Effector memory CD8-positive, alpha-beta T cell (primary cell): Measurements from ENCODE around the gene FAM83F.

Source experiments
- ATAC-seq: fragments of 150-1000 bp; cut with Tn5 transposase; replicated peaks from 2 replicates; pipeline ENCODE4 v1.10.0; 2021; ENCODE audit warnings: mild to moderate bottlenecking, moderate library complexity
- DNase-seq, 3 experiments: peaks; one replicate each; pipeline ENCODE4 v3.0.0; 2021
- H3K27ac Mint-ChIP-seq, 2 donors: one replicate each; pipeline ENCODE4 v1.8.0; 2022; ENCODE audit warnings: mild to moderate bottlenecking in 2 of 2, mixed read lengths in 2 of 2, moderate library complexity in 2 of 2
- H3K27me3 Mint-ChIP-seq, 2 donors: one replicate each; pipeline ENCODE4 v1.8.0; 2022; ENCODE audit warnings: mixed read lengths in 2 of 2
- H3K36me3 Mint-ChIP-seq: one replicate; pipeline ENCODE4 v1.8.0; 2022; ENCODE audit warnings: mild to moderate bottlenecking, moderate library complexity, mixed read lengths; ENCODE audit not compliant: insufficient read depth
- H3K4me1 Mint-ChIP-seq, 2 donors: one replicate each; pipeline ENCODE4 v1.8.0; 2022; ENCODE audit warnings: low read depth in 2 of 2, mixed read lengths in 2 of 2
- H3K4me3 Mint-ChIP-seq, 2 donors: one replicate each; pipeline ENCODE4 v1.8.0; 2022; ENCODE audit warnings: mild to moderate bottlenecking in 2 of 2, mixed read lengths in 2 of 2, moderate library complexity in 2 of 2
- H3K9me3 Mint-ChIP-seq, 2 donors: one replicate each; pipeline ENCODE4 v1.8.0; 2022; ENCODE audit warnings: mixed read lengths in 2 of 2

Gene FAM83F

DNA sequence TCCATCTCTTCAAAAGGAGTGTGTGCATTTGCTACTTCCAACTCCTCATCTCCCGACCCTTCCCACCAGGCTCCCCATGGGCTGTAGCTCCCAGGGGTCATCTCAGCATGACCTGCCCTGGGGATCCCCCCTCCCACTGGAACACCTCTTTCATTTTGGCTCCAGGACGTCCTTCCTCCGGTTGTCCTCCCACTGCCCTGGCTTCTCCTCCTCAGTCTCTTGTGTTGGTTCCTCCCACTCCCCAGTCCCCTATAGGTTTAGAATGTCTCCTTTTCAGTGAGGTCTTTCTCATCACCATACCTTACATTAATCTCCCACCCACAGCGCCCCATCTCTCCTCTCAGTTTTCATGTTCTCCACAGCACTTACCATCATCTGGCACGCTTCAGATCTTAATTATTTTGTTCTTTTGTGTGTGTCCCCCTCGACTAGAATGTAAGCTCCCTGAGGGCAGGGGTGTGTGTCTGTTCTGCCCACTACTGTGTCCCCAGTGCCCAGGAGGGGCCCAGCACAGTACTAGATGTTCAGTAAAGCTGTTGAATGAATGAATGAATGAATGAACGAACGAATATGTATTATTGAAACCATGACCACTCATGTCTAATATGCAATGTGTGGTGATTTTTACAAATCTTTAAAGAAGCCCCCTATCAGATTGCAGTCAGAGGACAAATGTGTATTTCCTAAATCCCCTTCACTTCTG, 36.6 kb upstream of the FAM83F start:
- Mint-ChIP-seq H3K4me3 (peak overlapping the region in 1 of 2 donors; percentile 55), H3K4me1 (peaks cover 64 to 67% of the 10 kb centered on the region in 2 donors), H3K9me3 (no peaks in the 10 kb centered on the region), H3K27ac (peak overlapping the region; percentile 87 to 94), H3K36me3 (peaks cover 96% of the 10 kb centered on the region), H3K27me3 (no peaks in the 10 kb centered on the region)
- no peak for ATAC-seq
- DNase-seq: no peak

DNA sequence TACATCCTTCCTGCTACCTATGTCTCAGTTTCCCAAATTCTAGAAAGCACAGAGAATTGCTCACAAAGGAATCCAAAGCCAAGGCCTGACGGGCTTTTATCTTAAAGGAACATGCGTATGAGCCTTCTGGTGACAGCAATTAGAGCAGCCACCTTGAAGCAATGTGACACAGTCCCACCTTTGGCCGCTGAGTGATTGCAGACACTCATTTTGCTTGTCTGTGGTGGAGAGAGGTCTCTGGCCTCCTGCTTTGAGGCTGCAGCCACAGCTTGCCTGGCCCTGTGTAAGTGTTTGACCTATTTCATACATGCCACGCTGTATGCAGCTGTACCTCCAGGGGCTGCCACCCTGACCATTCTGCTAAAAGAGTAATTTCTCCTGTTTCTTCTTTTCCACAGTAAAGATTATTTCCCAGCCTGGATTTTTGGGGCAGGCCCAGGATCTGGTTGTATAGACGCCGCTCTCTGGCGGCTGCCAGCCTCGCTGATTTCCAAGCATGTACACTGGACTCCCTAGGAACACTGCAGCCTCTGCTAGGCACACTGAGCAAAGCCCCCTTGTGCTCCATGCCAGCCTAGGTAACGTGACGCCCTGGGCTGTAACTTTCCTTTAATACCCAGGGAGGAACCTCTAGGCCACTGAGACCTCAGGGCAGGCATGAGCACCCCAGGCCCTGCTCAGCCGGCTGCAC, 35.7 kb upstream of the FAM83F start:
- DNase-seq (no peak), ATAC-seq (no peak)
- Mint-ChIP-seq H3K36me3 (peaks cover 96% of the 10 kb centered on the region), H3K9me3 (no peaks in the 10 kb centered on the region), H3K27ac (peak overlapping the region; percentile 87 to 94), H3K4me1 (peaks cover 58 to 60% of the 10 kb centered on the region in 2 donors), H3K4me3 (peak overlapping the region; percentile 55 to 57), H3K27me3 (no peaks in the 10 kb centered on the region)

DNA sequence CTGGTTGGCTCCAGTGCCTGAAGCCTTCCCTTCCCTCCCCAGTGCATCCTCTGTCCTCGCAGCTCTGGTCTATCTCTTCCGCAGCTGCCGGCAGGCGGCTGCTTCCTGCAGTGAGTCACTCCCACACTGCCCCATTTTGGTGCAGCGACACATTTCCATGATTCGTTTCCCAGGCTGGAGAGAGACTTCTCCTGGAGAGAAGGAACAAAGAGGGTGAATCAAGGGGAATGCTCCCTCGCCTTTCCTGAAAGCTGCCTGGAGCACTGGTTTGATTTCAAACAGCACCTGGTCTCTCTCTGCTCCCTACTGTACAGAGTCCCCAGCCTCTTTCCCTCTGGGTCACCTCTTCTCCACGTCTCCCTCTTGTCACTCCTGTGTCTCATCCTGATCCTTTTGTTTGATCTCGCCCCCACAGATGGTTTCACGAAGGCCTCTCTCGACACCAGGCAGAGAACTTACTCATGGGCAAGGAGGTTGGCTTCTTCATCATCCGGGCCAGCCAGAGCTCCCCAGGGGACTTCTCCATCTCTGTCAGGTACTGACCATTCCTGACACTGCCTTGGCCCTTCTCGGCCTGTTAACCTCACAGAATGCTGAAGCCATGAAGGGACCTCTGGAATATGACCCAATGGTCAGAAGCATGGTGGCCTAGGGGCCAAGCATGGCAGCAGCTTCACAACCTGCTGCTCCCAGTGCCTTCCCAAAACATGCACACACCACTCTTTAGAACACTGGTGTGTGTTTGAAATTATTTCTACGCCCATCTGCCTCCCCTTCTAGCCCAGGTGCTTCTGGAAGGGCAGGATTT, 34.9 kb upstream of the FAM83F start, which contains the start of gene TMA7B:
Gene TMA7B (plus strand): TSS at position 758 of the 808 bp plus-strand sequence. CDS start 3,978 bp downstream, outside the sequence.
- peaks cover 96% of the 10 kb centered on the region for H3K36me3 Mint-ChIP-seq
- peak within 1 kb of the TSS; percentile 93 to 94 for H3K27ac Mint-ChIP-seq
- peak within 1 kb of the TSS; percentile 62 to 66 for H3K4me3 Mint-ChIP-seq
- no peaks in the 10 kb centered on the region for H3K27me3 Mint-ChIP-seq
- DNase-seq: peak in 1 of 3 experiments; percentile 19
- peak; percentile 28 for ATAC-seq
- no peaks in the 10 kb centered on the region for H3K9me3 Mint-ChIP-seq
- peaks cover 59 to 61% of the 10 kb centered on the region in 2 donors for H3K4me1 Mint-ChIP-seq

DNA sequence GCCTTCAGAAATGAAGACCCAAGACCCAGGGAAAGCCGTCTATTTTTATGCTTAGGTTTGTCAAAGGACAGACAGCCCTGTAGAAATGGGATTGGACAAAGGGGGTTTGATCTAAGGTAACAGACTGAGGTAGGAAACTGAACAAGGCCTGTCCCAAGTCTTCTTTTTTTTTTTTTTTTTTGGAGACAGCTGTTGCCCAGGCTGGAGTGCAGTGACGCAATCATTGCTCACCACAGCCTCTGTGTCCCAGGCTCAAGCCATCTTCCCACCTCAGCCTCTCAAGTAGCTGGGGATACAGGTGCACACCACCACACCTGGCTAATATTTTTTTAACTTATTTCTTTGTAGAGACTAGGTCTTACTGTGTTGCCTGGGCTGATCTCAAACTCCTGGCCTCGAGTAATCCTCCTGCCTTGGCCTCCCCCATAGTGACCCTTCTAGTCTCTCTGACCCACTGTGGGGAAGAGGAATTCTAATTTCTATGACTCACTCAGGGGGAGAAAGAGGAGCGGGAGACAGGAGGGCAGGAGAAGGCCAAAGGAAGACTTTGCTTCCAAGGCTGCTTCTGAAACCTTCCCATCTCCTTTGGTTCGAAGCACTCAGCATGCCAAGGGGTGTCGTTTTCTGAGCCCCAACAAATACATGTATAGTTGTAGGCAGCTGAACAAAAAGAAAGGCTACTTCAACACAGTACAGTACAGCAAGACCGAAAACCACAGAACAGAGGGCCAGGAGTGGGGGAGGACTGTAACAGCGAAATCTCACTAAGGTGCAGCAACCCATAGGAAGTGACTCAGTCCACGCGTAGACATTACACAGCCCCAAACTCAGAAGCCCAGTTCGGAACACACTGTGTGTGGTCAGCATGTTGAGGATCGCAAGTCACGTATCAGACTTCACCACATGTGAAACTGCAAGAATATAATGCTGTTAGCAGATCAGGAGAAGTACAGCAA, 33.7 kb upstream of the FAM83F start:
- H3K27ac Mint-ChIP-seq: peak overlapping the region; percentile 93 to 94
- peak; percentile 97 for ATAC-seq
- H3K27me3 Mint-ChIP-seq: no peaks in the 10 kb centered on the region
- H3K36me3 Mint-ChIP-seq: peaks cover 95% of the 10 kb centered on the region
- peaks cover 55% of the 10 kb centered on the region in 2 donors for H3K4me1 Mint-ChIP-seq
- H3K9me3 Mint-ChIP-seq: no peaks in the 10 kb centered on the region
- peak; percentile 68 to 71 (median 68) for DNase-seq
- peak overlapping the region; percentile 62 to 66 for H3K4me3 Mint-ChIP-seq

DNA sequence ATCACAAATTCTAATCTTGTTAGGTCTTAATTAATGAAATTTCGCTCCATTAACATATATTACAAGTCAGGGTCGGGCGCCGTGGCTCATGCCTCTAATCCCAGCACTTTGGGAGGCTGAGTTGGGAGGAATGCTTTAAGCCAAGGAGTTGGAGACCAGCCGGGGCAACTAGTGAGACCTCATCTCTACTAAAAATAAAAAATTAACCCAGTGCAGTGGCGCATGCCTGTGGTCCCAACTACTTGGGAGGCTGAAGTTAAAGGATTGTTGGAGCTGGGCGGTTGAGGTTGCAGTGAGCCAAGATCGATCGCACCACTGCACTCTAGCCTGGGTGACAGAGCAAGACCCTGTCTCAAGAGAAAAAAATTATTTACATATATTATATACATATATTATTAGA, 32.7 kb upstream of the FAM83F start:
- Mint-ChIP-seq H3K27me3 (no peaks in the 10 kb centered on the region), H3K4me1 (peaks cover 53 to 55% of the 10 kb centered on the region in 2 donors), H3K4me3 (peak overlapping the region; percentile 62 to 66), H3K36me3 (peaks cover 94% of the 10 kb centered on the region), H3K27ac (peak overlapping the region; percentile 93 to 94), H3K9me3 (no peaks in the 10 kb centered on the region)
- DNase-seq (no peak), ATAC-seq (no peak)

DNA sequence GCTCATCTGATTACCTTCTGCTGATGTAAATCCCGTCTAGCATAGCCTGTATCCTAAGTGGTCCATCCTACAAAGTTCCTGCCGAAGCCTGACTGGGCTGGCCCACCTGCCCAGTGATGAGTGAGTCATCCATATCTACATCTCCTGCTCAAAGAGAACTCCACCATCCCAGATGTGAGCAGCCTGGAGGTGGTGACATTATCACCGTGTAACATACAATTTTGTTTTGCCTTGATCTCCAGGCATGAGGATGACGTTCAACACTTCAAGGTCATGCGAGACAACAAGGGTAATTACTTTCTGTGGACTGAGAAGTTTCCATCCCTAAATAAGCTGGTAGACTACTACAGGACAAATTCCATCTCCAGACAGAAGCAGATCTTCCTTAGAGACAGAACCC, 29.0 kb upstream of the FAM83F start:
- no peak for ATAC-seq
- H3K4me1 Mint-ChIP-seq: peaks cover 20 to 30% of the 10 kb centered on the region in 2 donors
- no peaks in the 10 kb centered on the region for H3K27me3 Mint-ChIP-seq
- no peak overlapping the region for H3K4me3 Mint-ChIP-seq
- no peaks in the 10 kb centered on the region for H3K9me3 Mint-ChIP-seq
- H3K36me3 Mint-ChIP-seq: peaks cover 96% of the 10 kb centered on the region
- peak overlapping the region; percentile 10 to 60 for H3K27ac Mint-ChIP-seq
- DNase-seq: no peak

DNA sequence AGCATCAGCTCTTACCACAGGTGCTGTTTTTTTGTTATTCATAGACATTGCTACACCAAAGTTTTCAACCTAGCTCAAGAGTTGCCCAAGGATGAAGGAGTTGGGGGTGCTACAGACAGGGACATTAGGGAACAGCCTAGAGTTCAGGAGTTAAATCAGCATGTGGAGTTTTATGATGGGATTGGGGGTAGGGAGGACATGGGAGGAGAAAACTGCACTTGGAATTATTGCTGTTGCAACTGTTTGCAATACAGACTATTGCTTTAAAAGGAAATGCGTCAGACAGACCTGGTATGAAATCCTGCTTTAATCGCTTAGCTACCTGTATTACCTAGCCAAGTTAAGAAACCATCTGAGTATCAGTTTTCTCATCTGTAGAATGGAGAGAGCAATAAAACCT, 28.3 kb upstream of the FAM83F start:
- Mint-ChIP-seq H3K27me3 (no peaks in the 10 kb centered on the region), H3K27ac (peak overlapping the region in 1 of 2 donors; percentile 10), H3K9me3 (no peaks in the 10 kb centered on the region), H3K4me3 (no peak overlapping the region), H3K4me1 (peaks cover 13 to 25% of the 10 kb centered on the region in 2 donors), H3K36me3 (peaks cover 96% of the 10 kb centered on the region)
- DNase-seq (no peak), ATAC-seq (no peak)

DNA sequence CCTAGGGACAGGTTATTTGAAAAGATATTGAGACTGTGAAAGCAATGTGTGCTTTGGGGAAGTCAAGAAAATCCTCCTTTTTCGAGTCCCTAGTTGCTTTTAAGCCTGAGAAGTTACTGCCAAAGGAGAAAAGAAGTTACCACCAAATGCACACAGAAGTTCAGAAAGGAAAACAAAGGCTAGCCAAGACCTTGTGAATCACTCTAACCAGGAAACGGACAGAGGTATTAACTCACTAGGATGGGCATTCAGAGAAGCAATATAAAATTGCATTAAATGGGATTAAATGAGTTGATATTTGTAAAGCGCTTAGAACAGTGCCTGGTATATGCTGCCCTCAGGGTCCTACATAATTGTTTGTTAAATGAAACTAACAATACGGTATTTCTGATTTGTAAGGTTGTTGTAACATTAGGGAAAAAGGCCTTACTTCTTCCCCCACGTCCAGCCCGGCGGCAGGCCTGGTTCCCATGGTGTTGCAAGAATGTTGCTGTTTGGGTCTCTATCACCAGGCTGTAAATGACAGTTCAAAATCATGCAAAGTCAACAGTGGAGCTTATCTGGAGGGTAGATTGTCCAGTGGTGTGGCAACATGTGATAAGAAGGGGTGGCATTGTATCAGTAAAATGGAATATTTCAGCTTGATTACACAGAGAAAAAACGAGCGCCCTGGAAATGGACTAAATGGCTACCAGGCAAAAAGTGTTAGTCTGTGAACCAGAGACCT, 27.5 kb upstream of the FAM83F start:
- ATAC-seq: no peak
- H3K27ac Mint-ChIP-seq: peak overlapping the region; percentile 10 to 53
- no peak overlapping the region for H3K4me3 Mint-ChIP-seq
- peaks cover 95% of the 10 kb centered on the region for H3K36me3 Mint-ChIP-seq
- no peak for DNase-seq
- no peaks in the 10 kb centered on the region for H3K9me3 Mint-ChIP-seq
- H3K27me3 Mint-ChIP-seq: no peaks in the 10 kb centered on the region
- H3K4me1 Mint-ChIP-seq: peaks cover 6 to 22% of the 10 kb centered on the region in 2 donors

DNA sequence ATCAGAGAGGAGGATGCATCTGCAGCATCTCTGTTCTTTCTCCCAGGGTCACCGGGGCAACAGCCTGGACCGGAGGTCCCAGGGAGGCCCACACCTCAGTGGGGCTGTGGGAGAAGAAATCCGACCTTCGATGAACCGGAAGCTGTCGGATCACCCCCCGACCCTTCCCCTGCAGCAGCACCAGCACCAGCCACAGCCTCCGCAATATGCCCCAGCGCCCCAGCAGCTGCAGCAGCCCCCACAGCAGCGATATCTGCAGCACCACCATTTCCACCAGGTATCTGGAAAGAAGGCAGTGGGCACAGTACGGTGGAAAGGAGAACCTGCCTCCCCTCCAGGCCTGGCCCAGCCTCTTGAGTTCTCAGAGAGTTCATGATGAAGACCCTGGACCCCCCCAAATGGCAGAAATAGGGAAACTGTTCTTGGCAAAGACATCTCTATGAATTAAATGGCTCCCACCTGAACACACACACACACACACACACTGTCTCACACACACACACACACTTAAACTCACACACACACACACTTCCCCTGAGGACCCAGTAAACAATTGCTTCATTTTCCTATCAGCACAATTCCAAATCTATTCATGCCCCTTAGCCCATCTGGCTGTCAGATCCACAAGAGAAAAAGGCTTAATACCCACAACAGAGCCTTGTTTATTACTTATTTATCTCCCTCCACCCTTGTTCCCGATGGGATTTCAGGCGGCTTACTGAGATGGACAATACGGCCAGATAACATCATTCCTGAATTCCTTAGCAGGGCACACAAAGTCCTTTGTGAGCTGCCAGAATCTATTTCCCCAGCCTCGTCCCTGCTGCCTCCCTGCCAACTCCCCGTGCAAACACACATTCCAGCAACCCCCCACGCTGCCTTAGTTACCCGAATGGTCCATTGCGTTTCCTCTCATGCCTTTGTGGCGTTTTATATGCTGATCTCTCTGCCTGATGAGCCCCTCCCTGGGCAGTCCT, 26.5 kb upstream of the FAM83F start:
- Mint-ChIP-seq H3K4me1 (peaks cover 6 to 23% of the 10 kb centered on the region in 2 donors), H3K4me3 (no peak overlapping the region), H3K36me3 (peaks cover 95% of the 10 kb centered on the region), H3K27me3 (no peaks in the 10 kb centered on the region), H3K9me3 (no peaks in the 10 kb centered on the region), H3K27ac (peak overlapping the region in 1 of 2 donors; percentile 47)
- no peak for DNase-seq
- ATAC-seq: no peak

DNA sequence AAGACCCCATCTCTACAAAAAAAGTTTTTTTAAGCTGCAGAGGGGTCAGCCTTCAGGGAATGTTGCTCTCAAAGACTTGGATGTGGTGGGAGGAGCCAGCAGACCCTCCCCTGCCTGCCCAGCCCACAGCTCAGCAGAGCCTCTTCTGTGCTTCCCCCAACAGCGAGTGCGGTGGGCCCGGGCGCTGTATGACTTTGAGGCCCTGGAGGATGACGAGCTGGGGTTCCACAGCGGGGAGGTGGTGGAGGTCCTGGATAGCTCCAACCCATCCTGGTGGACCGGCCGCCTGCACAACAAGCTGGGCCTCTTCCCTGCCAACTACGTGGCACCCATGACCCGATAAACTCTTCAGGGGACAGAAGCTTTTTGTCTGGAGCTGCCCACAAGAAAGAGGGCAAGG, 24.0 kb upstream of the FAM83F start:
- Mint-ChIP-seq H3K27me3 (no peaks in the 10 kb centered on the region), H3K36me3 (peaks cover 78% of the 10 kb centered on the region)
- ATAC-seq: no peak

DNA sequence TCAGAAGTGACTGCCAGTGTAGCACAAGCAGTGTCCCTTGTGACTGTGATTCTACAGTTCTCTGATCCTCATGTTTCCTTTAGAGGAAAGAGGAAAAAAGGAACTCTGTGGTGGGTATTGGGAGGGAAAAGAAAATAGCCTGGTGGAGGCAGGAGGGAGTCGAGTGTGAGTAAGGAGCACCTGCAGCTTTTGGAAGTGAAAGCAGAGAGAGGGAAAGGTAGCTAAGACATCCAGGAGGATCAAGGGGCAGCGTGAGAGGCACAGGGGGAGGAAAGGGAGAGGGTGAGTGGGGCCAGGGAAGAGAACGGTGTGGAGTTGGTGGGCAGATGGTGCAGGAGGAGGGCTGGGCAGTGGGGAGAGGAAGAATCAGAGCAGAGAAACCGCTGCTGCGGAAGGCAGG, 22.1 kb upstream of the FAM83F start:
- H3K4me3 Mint-ChIP-seq: no peak overlapping the region
- H3K9me3 Mint-ChIP-seq: no peaks in the 10 kb centered on the region
- peaks cover 2 to 20% of the 10 kb centered on the region in 2 donors for H3K4me1 Mint-ChIP-seq
- no peak for ATAC-seq
- DNase-seq: no peak
- no peaks in the 10 kb centered on the region for H3K27me3 Mint-ChIP-seq
- peak overlapping the region; percentile 55 to 64 for H3K27ac Mint-ChIP-seq
- peaks cover 61% of the 10 kb centered on the region for H3K36me3 Mint-ChIP-seq

More for the DNA sequence above, 24.0 kb upstream of the FAM83F start:
- Mint-ChIP-seq H3K27ac (peak overlapping the region in 1 of 2 donors; percentile 39), H3K4me3 (no peak overlapping the region), H3K4me1 (peaks cover 3 to 20% of the 10 kb centered on the region in 2 donors), H3K9me3 (no peaks in the 10 kb centered on the region)
- no peak for DNase-seq
